Retinal pigment epithelial cell (primary cell): Measurements from ENCODE around the gene DBH.

Experiments
- DNase-seq: peaks from one replicate; pipeline ENCODE4 v3.0.0-alpha.2; 2010; ENCODE audit warnings: low read depth
- H3K4me3 ChIP-seq: 2 replicates; pipeline ENCODE4 v1.5.1; 2011; ENCODE audit warnings: mild to moderate bottlenecking, low read length, control low read depth, moderate library complexity
- CTCF ChIP-seq: conservative IDR thresholded peaks from 2 replicates; pipeline ENCODE4 v1.5.1; 2011; ENCODE audit warnings: low read depth, low read length, control low read depth, inconsistent platforms

Gene DBH

GRCh38 chr9:133706307-133707050 is 70.3 kb downstream of the DBH start:
- TF ChIP-seq CTCF = no peak
- no peak for DNase-seq
- no peak overlapping the region for H3K4me3 ChIP-seq

DNA sequence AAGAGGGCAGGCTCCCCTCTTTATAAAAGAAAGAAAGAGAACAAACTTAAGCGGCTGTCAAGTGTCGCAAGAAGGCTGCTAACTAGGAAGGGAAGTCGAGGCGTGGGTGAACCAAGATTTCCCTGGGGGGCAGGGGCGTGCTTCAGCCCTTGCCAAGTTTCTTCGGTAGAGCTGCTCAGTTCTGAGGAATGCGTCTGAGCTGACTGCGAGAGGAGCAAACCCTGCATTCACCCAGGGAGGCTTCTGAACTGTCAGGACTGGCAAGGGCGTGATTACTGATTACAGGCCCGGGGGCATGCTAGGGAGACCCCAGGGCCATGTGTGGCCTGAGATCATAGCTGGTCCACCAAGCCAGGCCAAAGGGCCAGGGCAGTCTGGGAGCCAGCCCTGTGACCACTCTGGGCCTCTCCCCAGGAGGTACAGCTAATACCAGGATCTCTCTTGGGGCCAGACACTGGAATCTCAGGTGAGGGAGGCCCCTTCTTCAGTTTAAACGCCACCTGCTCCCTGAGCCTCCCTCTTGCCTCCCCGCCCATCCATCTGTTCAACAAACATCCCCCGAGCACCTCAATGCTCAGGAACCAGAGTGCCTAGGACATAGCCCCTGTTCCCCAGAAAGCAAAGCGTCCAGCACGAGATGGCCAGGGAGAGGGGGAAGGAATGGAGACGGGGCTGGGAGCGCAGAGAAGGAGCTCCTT is 71.1 kb downstream of the DBH start:
- no peak for TF ChIP-seq CTCF
- DNase-seq = no peak
- no peak overlapping the region for H3K4me3 ChIP-seq

DNA sequence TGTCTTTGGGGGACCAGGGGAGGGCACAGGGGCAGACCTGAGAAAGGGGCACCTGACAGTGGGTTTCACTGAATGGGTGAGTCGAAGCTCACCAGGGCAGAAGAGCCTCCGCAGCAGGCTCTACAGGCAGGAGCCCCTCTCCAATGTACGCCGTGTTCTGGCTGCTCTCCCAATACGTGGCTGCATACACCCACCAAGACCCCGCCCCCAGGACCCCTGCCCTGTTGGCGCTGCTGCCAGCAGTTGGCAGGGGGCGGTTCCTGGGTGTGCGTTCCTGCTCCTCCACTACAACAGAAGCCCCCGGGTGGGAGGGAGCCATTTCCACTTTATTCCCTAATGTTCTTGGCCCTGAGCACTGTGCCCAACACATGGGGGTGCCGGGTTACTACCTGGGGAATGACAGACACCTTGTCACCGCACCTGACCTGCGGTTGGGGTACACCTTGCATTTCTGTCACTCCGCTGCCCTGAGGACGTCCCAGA is 71.6 kb downstream of the DBH start:
- DNase-seq = no peak
- H3K4me3 ChIP-seq = no peak overlapping the region
- TF ChIP-seq CTCF = no peak

- DNase-seq = no peak
- TF ChIP-seq CTCF = no peak
- no peak overlapping the region for H3K4me3 ChIP-seq
These were observed 72.3 kb downstream of the DBH start for GRCh38 chr9:133708246-133709014.
